Heart right ventricle (tissue), 16 donors: Measurements from ENCODE around the gene MLXIPL. TPM values are rescaled to one million over a fixed set of nuclear protein-coding genes. Genes with fewer than 3 reads are reported as not detected.
"Not testable (repeated sequence)": the region's sequence is repeated elsewhere in the genome, so short reads cannot be mapped to it uniquely, and the experiment has no call there.

Source experiments
- ATAC-seq, 8 donors: fragments of 200-7000 bp; cut with Tn5 transposase; one replicate each; pipeline ENCODE4 v1.9.1; 2020; ENCODE audit warnings: mild to moderate bottlenecking in 8 of 8, moderate library complexity in 8 of 8, moderate number of reproducible peaks in 1 of 8
- DNase-seq, 2 donors: peaks; one replicate each; pipeline ENCODE4 v3.0.0-alpha.2; 2020
- H3K27ac ChIP-seq, 10 donors: fragments of 200-600 bp; sonication (generic) in 2 of 10; one replicate each; pipeline versions ENCODE4 v1.5.0 to v1.8.0; 2020 to 2022; ENCODE audit warnings: mild to moderate bottlenecking in 3 of 10
- H3K27me3 ChIP-seq, 7 donors: fragments of 200-600 bp; one replicate each; pipeline ENCODE4 v1.8.0; 2021 to 2022; ENCODE audit warnings: mild to moderate bottlenecking in 2 of 7
- H3K36me3 ChIP-seq, 9 donors: fragments of 200-600 bp; sonication (generic) in 1 of 9; one replicate each; pipeline versions ENCODE4 v1.5.0 to v1.8.0; 2020 to 2022; ENCODE audit warnings: mild to moderate bottlenecking in 2 of 9
- H3K4me1 ChIP-seq, 9 donors: fragments of 200-600 bp; sonication (generic) in 1 of 9; one replicate each; pipeline versions ENCODE4 v1.5.0 to v1.8.0; 2020 to 2022; ENCODE audit warnings: mild to moderate bottlenecking in 4 of 9
- H3K4me3 ChIP-seq, 10 donors: fragments of 200-600 bp; sonication (generic) in 2 of 10; one replicate each; pipeline versions ENCODE4 v1.5.0 to v1.8.0; 2020 to 2022; ENCODE audit warnings: mild to moderate bottlenecking in 7 of 10, moderate library complexity in 2 of 10
- H3K9me3 ChIP-seq, 11 donors: fragments of 200-600 bp in 10 of 11; sonication (generic) in 2 of 11; one replicate each; pipeline versions ENCODE4 v1.5.0 to v1.8.0; 2013 to 2022; ENCODE audit warnings: mild to moderate bottlenecking in 2 of 11, control low read depth in 1 of 11, moderate library complexity in 1 of 11
- WGBS, 2 donors: extraction: QIAGEN DNeasy Blood & Tissue Kit; methylation state at CpG; one replicate each; pipeline ENCODE4 v1.1.7; 2013; ENCODE audit warnings: inconsistent platforms in 1 of 2; 5-methylcytosine and 5-hydroxymethylcytosine counted together
- intact Hi-C, 10 donors: fragments of 100-400 bp; cut with DNase I; formaldehyde crosslinking; loops; one replicate each; pipeline versions ENCODE4 v1.11.1 to v1.14.2; 2022
- polyA plus RNA-seq, 2 donors: library from polyadenylated mRNA; stranded (reverse); fragments of 200-250 nt; gene quantifications; one replicate each; pipeline ENCODE4 v1.2.3, GENCODE V29; 2013
- total RNA-seq, 10 donors: library from RNA; stranded (reverse); fragmentation: NEBNext Ultra II Directional in 3 of 10; extraction: Animal tissue kit (Norgen Biotek cat#: 25700) in 3 of 10; gene quantifications; one replicate each; pipeline versions ENCODE4 v1.2.1 to v1.2.4, GENCODE V29; 2021 to 2023
- TF ChIP-seq, protein P1 (sequence below), 9 donors: fragments of 200-600 bp; sonication (generic) in 2 of 9; IDR thresholded peaks; one replicate each; pipeline versions ENCODE4 v1.5.0 to v1.8.0; 2021 to 2022; ENCODE audit warnings: antibody characterized with exemption in 9 of 9, mild to moderate bottlenecking in 5 of 9, moderate library complexity in 1 of 9
- donor health status: Arrhythmogenic right ventricular cardiomyopathy.
- donor health status: ischemic (EF 13 %, LVEDD 7.1; RV severe dilation, severe dysfunction).
- donor health status: healthy with polysubstance abuse.
- donor health status: DM: no; HTN: yes; CAD: no.
- donor health status: DM: no; HTN: no; CAD: no.
- donor health status: ischemic (EF 25% LVEDD 6.9; RV normal size, moderate dysfunction).
- donor health status: ischemic (EF 25% LVEDD 5.7; RV mildly dilated, moderate dysfunction).
- donor health status: healthy.
- donor health status: DM: yes; HTN: yes; CAD: no.
- donor health status: Ischemic cardiomyopathy.
- donor health status: ischemic (EF 35%, LVEDD 5.7; RV mildly dilated, moderate dysfunction).
- donor health status: nonischemic (EF 11% LVEDD 7.7; RV severe dilation, severe dysfunction).
- donor health status: DM: yes; HTN: yes; CAD: no.
- donor health status: PGD.
- donor health status: ischemic (EF 29% LVEDD 5.4; RV normal size, mild dysfunction).
- donor health status: nonischemic (EF 23%, LVEDD 6.1; RV moderate dilation, normal function).

The MLXIPL gene
- total and polyA plus RNA-seq, 12 donors: 0.28 to 22.8 (median 2.4) TPM; not detected in 2

- TF ChIP-seq, protein P1, sequence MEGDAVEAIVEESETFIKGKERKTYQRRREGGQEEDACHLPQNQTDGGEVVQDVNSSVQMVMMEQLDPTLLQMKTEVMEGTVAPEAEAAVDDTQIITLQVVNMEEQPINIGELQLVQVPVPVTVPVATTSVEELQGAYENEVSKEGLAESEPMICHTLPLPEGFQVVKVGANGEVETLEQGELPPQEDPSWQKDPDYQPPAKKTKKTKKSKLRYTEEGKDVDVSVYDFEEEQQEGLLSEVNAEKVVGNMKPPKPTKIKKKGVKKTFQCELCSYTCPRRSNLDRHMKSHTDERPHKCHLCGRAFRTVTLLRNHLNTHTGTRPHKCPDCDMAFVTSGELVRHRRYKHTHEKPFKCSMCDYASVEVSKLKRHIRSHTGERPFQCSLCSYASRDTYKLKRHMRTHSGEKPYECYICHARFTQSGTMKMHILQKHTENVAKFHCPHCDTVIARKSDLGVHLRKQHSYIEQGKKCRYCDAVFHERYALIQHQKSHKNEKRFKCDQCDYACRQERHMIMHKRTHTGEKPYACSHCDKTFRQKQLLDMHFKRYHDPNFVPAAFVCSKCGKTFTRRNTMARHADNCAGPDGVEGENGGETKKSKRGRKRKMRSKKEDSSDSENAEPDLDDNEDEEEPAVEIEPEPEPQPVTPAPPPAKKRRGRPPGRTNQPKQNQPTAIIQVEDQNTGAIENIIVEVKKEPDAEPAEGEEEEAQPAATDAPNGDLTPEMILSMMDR (IDR thresholded peaks at IDR 0.05): no peak
- no peaks in the 10 kb centered on the region for H3K36me3 ChIP-seq
- peaks cover 0 to 4% (median under 1%) of the 10 kb centered on the region in 9 donors for H3K4me1 ChIP-seq
- H3K4me3 ChIP-seq: no peak overlapping the region
- peaks cover 0 to 20% (median 3%) of the 10 kb centered on the region in 11 donors for H3K9me3 ChIP-seq
- H3K27ac ChIP-seq: no peak overlapping the region
- DNase-seq (no peak), ATAC-seq (no peak)
- intact Hi-C loops: loop anchor here in 2 of 10 donors (10.0 kb wide), 2 partner anchors 58 to 62 kb away; no protein-coding TSS in a partner anchor
- peaks cover 0 to 33% (median 0%) of the 10 kb centered on the region in 7 donors for H3K27me3 ChIP-seq
Measured at GRCh38 chr7:73663033-73663432, 38.7 kb upstream of the MLXIPL start.

GRCh38 chr7:73660594-73660993 is 36.3 kb upstream of the MLXIPL start:
- 70 to 74% methylated on average over 4 of the region's 4 CpGs for WGBS, 2 donors
- intact Hi-C loops: loop anchor here in 2 of 10 donors (10.0 kb wide), 2 partner anchors 56 to 64 kb away; no protein-coding TSS in a partner anchor
- H3K27me3 ChIP-seq: peaks cover 0 to 22% (median 0%) of the 10 kb centered on the region in 7 donors
- not testable (repeated sequence) for H3K27ac ChIP-seq, H3K36me3 ChIP-seq, ATAC-seq, H3K4me1 ChIP-seq, DNase-seq, H3K4me3 ChIP-seq
- H3K9me3 ChIP-seq: peaks cover 0 to 20% (median 3%) of the 10 kb centered on the region in 11 donors

DNA sequence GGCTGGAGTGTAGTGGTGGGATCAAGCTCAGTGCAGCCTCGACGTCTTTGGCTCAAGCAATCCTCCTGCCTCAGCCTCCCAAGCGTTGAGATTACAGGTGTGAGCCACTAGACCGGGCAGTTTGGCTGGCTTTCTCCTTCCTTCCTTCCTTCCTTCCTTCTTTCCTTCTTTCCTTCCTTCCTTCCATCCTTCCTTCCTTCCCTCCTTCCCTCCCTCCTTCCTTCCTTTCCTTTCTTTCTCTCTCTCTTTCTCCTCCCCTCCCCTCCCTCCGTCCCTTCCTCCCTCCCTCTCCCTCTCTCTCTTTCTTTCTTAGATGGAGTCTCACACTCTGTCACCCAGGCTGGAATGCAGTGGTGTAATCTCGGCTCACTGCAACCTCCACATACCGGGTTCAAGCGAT is 35.7 kb upstream of the MLXIPL start:
- intact Hi-C loops: loop anchor here in 2 of 10 donors (10.0 kb wide), 2 partner anchors 55 to 65 kb away; no protein-coding TSS in a partner anchor
- TF ChIP-seq, protein P1 (IDR thresholded peaks at IDR 0.05): no peak
- H3K9me3 ChIP-seq: peaks cover 0 to 20% (median 3%) of the 10 kb centered on the region in 11 donors
- no peak overlapping the region for H3K4me3 ChIP-seq
- H3K27ac ChIP-seq: no peak overlapping the region
- H3K4me1 ChIP-seq: no peaks in the 10 kb centered on the region
- 57 to 60% methylated on average over 8 of the region's 8 CpGs for WGBS, 2 donors
- ATAC-seq (no peak), DNase-seq (no peak)
- no peaks in the 10 kb centered on the region for H3K36me3 ChIP-seq
- H3K27me3 ChIP-seq: peaks cover 0 to 17% (median 0%) of the 10 kb centered on the region in 7 donors

DNA sequence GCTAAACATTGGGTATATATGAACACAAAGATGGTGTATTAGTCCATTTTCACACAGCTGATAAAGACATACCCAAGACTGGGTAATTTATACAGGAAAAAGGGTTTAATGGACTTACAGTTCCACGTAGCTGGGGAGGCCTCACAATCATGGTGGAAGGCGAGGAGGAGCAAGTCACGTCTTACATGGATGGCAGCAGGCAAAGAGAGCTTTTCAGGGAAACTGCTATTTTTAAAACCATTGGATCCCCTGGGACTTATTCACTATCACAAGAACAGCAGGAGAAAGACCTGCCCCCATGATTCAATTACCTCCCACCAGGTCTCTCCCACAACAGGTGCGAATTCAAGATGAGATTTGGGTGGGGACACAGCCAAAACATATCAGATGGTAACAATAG is 31.0 kb upstream of the MLXIPL start:
- H3K27me3 ChIP-seq: peaks cover 0 to 31% (median 19%) of the 10 kb centered on the region in 7 donors
- H3K36me3 ChIP-seq: not testable (repeated sequence)

DNA sequence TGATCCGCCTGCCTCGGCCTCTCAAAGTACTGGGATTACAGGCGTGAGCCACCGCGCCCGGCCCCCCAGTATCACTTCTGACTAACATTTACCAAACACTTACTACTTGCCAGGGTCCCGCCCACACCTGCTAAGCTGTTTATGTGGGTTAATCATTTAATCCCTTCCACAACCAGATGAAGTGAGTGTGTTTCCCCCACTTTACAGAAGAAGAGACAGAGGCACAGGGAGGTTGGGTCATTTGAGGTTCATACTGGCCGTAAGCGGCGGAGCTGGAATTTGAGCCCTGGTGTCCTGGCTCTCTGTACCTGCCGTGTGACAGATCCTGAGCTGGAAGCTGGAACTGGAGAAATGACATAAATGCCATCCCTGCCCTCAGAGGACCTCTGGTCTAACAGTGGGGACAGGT is 28.2 kb upstream of the MLXIPL start:
- H3K4me1 ChIP-seq: peaks cover 0 to 5% (median 5%) of the 10 kb centered on the region in 9 donors
- no peak overlapping the region for H3K4me3 ChIP-seq
- no peaks in the 10 kb centered on the region for H3K36me3 ChIP-seq
- no peak overlapping the region for H3K27ac ChIP-seq
- intact Hi-C loops: no loop called here
- H3K27me3 ChIP-seq: peaks cover 0 to 54% (median 37%) of the 10 kb centered on the region in 7 donors
- no peaks in the 10 kb centered on the region for H3K9me3 ChIP-seq
- no peak for ATAC-seq
- TF ChIP-seq, protein P1 (IDR thresholded peaks at IDR 0.05): no peak
- no peak for DNase-seq
- 81 to 86% methylated on average over 11 of the region's 11 CpGs for WGBS, 2 donors

More for the DNA sequence above, 31.0 kb upstream of the MLXIPL start:
- H3K9me3 ChIP-seq, H3K4me1 ChIP-seq, DNase-seq, intact Hi-C loops, H3K27ac ChIP-seq, H3K4me3 ChIP-seq, ATAC-seq: not testable (repeated sequence)
- 78 to 82% methylated on average over 4 of the region's 4 CpGs for WGBS, 2 donors
